GM12878 (cell line): ENCODE results near the gene GNAO1.

Source experiments
- ATF7 ChIP-seq: fragments of 450-650 bp; IDR thresholded peaks from 2 replicates; pipeline ENCODE4 v1.6.1; 2016; ENCODE audit warnings: low read depth, mild to moderate bottlenecking
- CBX5 ChIP-seq: sonication (generic); IDR thresholded peaks from 2 replicates; pipeline ENCODE4 v1.6.1; 2016; ENCODE audit warnings: low read depth, moderate library complexity, mild to moderate bottlenecking, inconsistent platforms
- EP300 ChIP-seq, 2 experiments: fragments of 150-350 bp in 1 of 2; IDR thresholded peaks; 2 replicates each; pipeline ENCODE4 v1.6.1; 2011 to 2012; ENCODE audit warnings: low read depth in 2 of 2, low read length in 2 of 2, borderline replicate concordance in 1 of 2, improper control_type of control experiment in 1 of 2, inconsistent platforms in 1 of 2; ENCODE audit not compliant: control insufficient read depth in 1 of 2
- MEF2A ChIP-seq: IDR thresholded peaks from 2 replicates; pipeline ENCODE4 v1.6.1; 2011; ENCODE audit warnings: low read depth, mild to moderate bottlenecking, low read length, moderate library complexity; ENCODE audit not compliant: insufficient read depth
- NFXL1 ChIP-seq: fragments of 450-650 bp; IDR thresholded peaks from 2 replicates; pipeline ENCODE4 v1.6.1; 2017; ENCODE audit warnings: antibody characterized with exemption, mild to moderate bottlenecking, borderline replicate concordance
- SIX5 ChIP-seq: IDR thresholded peaks from 2 replicates; pipeline ENCODE4 v1.6.1; 2011; ENCODE audit warnings: mild to moderate bottlenecking, low read depth, low read length, moderate library complexity; ENCODE audit not compliant: severe bottlenecking
- SP1 ChIP-seq: IDR thresholded peaks from one replicate; pipeline ENCODE4 v1.6.1; 2011; ENCODE audit warnings: low read depth, low read length
- SRF ChIP-seq, 2 experiments: IDR thresholded peaks; 2 replicates each; pipeline ENCODE4 v1.6.1; 2011; ENCODE audit warnings: low read depth in 2 of 2, low read length in 2 of 2, mild to moderate bottlenecking in 1 of 2, moderate library complexity in 1 of 2
- SUZ12 ChIP-seq: fragments of 200-600 bp; sonication (generic); IDR thresholded peaks from one replicate; pipeline ENCODE4 v1.6.1; 2018; ENCODE audit warnings: antibody characterized with exemption, mild to moderate bottlenecking; ENCODE audit not compliant: unreplicated experiment
- ZZZ3 ChIP-seq: IDR thresholded peaks from 2 replicates; pipeline ENCODE4 v1.6.1; 2011; ENCODE audit warnings: low read depth; ENCODE audit not compliant: control insufficient read depth, insufficient read length
- TF ChIP-seq, protein P1 (sequence below): IDR thresholded peaks from 2 replicates; pipeline ENCODE4 v1.6.1; 2011; ENCODE audit warnings: low read depth, mild to moderate bottlenecking, low read length, moderate library complexity, borderline replicate concordance; ENCODE audit errors: extremely low read depth
- TF ChIP-seq, protein P2 (sequence below), 3 experiments: IDR thresholded peaks in 2 of 3; conservative IDR thresholded peaks in 1 of 3; 2 replicates each; pipeline ENCODE4 v1.5.1; 2011; ENCODE audit warnings: low read depth in 3 of 3, low read length in 3 of 3, mild to moderate bottlenecking in 3 of 3, control low read depth in 2 of 3, moderate library complexity in 2 of 3, inconsistent platforms in 1 of 3, mixed read lengths in 1 of 3; ENCODE audit not compliant: control insufficient read depth in 2 of 3, insufficient read depth in 1 of 3; ENCODE audit errors: extremely low read depth in 1 of 3
- TF ChIP-seq, protein P3 (sequence below): IDR thresholded peaks from 2 replicates; pipeline ENCODE4 v1.6.1; 2012; ENCODE audit warnings: low read depth, low read length, improper control_type of control experiment

DNA sequence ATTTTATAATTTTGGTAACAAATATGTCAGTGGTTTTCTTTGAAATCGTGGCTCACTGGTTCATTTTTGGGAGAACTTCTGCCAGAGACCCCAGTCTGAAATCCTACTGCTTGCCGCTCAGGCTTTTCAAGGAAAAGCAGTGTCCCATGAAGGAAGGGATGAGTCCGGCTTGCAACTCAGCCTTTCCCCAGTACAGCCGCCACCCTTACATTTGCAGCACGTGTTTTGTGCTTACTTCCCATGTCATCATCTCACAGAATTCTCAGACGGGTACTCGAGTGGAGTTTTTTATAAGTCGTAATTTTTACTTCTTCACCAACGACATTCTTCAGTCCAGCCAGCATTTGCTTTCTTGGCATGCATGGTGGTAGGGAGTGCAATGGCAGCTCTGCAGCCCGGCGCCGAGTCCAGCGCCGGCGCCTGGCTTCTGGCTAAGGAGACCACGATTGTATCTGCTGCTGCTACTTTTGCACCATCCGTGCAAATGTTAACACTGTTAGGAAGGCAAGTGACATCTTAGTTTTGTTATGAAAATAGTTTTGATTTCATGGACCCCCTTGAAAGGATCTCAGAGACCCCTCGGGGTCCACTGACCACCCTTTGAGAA lies 123.1 kb downstream of the GNAO1 start:
- TF ChIP-seq MEF2A (no peak), SUZ12 (no peak), CBX5 (no peak), SP1 (no peak), SRF (IDR thresholded peaks at IDR 0.05; ENCODE audit: low read depth in 2 of 2, low read length in 2 of 2) (no peak), EP300 (IDR thresholded peaks at IDR 0.05; ENCODE audit: borderline replicate concordance in 1 of 2, control insufficient read depth in 1 of 2, low read depth in 2 of 2, low read length in 2 of 2) (no peak), NFXL1 (no peak), SIX5 (no peak), ZZZ3 (no peak), ATF7 (no peak)
- TF ChIP-seq, protein P1, sequence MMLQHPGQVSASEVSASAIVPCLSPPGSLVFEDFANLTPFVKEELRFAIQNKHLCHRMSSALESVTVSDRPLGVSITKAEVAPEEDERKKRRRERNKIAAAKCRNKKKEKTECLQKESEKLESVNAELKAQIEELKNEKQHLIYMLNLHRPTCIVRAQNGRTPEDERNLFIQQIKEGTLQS = no peak
- TF ChIP-seq, protein P2, sequence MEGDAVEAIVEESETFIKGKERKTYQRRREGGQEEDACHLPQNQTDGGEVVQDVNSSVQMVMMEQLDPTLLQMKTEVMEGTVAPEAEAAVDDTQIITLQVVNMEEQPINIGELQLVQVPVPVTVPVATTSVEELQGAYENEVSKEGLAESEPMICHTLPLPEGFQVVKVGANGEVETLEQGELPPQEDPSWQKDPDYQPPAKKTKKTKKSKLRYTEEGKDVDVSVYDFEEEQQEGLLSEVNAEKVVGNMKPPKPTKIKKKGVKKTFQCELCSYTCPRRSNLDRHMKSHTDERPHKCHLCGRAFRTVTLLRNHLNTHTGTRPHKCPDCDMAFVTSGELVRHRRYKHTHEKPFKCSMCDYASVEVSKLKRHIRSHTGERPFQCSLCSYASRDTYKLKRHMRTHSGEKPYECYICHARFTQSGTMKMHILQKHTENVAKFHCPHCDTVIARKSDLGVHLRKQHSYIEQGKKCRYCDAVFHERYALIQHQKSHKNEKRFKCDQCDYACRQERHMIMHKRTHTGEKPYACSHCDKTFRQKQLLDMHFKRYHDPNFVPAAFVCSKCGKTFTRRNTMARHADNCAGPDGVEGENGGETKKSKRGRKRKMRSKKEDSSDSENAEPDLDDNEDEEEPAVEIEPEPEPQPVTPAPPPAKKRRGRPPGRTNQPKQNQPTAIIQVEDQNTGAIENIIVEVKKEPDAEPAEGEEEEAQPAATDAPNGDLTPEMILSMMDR (IDR thresholded peaks at IDR 0.05 in 2 of 3, conservative IDR thresholded peaks at IDR 0.05 in 1 of 3; ENCODE audit: control insufficient read depth in 2 of 3, extremely low read depth in 1 of 3, insufficient read depth in 1 of 3, low read depth in 3 of 3, low read length in 3 of 3) = no peak
- TF ChIP-seq, protein P3, sequence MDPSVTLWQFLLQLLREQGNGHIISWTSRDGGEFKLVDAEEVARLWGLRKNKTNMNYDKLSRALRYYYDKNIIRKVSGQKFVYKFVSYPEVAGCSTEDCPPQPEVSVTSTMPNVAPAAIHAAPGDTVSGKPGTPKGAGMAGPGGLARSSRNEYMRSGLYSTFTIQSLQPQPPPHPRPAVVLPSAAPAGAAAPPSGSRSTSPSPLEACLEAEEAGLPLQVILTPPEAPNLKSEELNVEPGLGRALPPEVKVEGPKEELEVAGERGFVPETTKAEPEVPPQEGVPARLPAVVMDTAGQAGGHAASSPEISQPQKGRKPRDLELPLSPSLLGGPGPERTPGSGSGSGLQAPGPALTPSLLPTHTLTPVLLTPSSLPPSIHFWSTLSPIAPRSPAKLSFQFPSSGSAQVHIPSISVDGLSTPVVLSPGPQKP = no peak
